ENCODE measurements around the gene ABI3BP.

Gene ABI3BP

DNA sequence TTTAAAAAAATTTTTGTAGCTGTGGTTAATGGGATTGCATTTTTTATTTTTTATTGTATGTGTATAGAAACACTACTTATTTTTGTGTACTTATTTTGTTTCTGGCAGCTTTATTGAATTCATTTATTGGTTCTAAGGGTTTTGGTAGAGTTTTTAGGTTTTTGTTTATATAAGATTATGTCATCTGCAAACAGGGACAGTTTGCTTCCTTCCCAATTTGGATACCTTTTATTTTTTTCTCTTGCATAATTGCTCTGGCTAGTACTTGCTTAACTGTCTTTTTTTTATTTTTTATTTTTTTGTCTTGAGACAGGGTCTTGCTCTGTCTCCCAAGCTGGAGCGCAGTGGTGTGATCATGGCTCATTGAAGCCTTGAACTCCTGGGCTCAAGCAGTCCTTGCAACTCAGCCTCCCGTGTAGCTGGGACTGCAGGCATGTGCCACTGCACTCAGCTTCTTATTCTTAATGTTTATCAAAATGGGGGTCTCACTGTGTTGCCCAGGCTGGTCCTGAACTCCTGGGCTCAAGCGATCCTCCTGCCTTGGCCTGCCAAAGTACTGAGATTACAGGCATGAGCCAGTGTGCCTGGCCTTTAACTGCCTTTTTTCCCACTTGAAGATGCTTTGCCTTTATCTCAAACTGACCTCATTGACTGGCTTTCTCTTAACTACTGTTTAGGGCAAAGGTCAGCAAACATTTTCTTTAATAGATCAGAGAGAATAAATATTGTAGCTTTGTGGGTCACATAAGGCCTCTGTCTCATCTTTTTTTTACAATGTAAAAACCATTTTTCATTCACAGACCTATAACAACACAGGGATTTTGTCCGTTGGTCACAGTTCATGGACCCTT, 275.4 kb downstream of the ABI3BP start:
- no peak for DNase-seq

DNA sequence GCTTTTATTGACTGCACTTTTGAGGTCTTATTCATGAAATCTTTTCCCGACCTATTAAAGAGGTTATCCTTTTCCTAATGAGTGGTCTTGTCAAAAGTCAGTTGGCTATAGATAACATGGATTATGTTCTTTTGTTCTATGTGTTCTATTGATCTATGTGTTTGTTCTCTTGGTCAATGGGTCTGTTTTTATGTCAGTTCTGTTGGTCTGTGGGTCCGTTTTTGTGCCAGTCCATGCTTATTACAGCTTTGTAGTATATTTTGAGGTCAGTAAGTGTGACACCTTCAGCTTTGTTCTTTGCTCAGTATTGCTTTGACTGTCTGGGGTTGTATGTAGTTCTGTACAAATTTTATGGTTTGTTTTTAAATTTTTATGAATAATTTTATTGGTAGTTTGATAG, 276.2 kb downstream of the ABI3BP start:
- no peak for DNase-seq

DNA sequence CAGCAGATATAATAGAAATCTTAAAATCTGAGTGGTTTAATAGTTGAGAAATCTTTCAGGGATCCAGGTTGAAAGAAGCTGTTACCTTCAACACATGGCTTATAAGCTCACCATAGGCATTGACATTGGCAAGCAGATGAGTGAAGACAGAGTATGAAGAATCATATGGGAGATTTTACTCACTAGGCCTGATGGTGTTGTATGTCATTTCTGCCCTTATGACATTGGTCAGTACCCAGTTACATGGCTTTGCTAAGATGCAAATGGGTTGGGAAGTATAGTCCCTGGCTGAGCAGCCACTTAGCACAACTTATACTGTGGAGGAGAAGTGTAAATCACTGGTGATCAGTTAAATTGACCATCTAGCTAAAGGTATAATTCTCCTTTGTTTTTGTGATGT, 278.0 kb downstream of the ABI3BP start:
- DNase-seq, result no peak

DNA sequence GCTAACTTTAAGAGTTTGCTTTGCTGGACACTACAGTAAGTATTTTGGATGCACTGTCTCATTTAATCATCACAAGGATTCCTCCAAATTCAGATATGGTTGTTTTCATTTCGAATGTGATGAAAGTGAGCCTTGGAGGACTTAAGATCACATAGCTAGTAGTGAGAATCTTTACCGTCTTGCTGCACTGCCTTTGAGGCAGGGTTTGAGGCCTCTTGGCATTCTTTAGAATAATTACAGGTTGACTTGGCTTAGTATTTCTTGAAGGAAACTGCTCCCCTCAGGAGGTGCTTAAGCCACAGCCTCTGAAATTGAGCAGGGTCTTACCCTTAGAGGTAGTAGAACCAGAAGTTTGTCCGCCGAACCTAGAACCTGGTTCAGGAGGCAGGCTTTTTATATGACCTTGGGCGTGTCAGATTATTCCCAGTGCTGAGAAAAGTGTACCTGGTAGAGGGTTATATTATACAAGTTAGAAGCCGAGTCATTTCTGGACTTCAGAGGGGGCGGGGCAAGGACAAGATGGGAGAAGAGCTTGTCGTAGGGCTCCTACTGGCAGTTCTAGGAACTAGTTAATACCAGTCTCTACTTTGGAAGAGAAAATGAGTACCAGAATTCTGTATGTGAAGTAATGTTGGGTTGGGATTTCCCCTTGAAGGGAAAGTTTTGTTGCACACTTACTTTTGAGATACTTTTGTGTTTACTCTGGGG, 282.8 kb downstream of the ABI3BP start:
- no peak for DNase-seq

DNA sequence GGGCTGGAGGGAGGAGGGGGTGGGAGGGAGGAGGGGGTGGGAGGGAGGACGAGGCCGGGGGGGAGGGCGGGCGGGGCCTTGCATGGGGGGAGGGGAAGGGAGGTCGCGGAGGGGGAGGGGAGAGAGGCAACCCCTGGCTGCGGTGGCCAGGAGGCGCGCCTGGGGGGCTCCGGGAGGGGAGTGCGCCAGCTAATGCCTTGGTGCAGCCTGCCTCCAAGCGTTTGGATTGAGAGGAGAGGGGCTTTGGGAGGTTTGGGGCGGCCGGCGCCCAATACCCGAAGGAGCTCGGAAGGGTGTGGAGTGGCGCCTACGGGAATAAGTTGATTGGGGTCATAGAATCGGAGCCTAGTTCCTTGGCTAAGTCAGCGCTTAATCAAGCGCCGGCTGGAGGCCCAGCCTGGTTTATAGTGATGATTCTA, 283.4 kb downstream of the ABI3BP start:
- DNase-seq, result no peak

DNA sequence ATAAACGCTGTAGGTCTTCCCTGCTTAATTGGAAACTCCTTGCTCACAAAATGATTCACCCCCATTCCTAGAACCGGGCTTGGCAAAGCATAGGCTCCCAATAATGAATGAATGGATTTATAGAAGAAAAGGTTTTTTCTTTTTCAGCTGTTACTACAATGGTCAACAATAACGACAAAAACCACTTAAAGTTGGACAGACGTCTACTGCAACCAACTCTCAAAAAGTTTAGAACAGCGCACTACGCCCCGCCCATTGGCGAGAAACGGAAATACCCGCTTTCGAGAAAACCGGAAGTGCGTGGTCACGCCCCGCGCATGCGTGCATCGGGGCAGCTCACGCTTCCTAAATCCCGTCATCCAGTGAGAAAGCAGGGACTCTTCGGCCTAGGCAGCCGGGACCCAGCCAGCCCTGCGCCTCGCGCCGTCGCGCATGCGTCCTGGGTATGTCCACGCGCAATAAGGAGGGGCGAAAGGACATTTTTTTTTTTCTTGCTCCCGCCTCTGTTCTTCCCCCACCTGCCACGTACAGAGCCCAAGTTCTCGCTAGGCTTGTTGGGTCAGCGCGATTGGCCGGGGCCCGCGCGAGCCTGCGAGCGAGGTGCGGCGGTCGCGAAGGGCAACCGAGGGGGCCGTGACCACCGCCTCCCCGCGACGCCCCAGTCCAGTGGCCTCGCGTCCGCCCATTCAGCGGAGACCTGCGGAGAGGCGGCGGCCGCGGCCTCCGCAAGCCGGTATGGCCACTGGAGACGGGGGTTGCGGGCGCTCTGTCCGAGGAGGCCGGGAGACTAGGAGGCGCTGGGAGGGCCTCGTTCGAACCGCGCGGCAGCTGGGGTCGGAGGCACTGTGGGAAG, 284.0 kb downstream of the ABI3BP start, which contains the start of gene TFG:
Gene TFG, plus strand, starts transcription at position 506 of the 853 bp plus-strand sequence. CDS start 4,192 bp downstream, outside the sequence.
- DNase-seq, result peak; percentile 96 to 98

DNA sequence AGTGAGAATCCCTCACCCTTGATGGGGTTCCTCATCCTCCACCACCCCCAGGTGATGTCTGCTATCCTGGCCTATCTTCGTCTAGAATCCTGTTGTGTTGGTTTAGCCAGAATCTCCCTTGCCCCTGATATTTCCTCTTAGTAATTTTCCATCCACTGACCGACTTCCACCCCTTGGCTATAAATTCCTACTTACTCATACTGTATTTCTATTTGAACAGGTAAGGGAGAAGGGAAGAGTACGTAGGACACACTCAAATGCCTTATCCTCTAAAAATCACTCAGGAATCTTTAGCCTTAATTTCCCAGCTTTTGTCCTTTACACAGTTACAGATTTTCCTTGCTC, 284.6 kb downstream of the ABI3BP start:
- no peak for DNase-seq

DNA sequence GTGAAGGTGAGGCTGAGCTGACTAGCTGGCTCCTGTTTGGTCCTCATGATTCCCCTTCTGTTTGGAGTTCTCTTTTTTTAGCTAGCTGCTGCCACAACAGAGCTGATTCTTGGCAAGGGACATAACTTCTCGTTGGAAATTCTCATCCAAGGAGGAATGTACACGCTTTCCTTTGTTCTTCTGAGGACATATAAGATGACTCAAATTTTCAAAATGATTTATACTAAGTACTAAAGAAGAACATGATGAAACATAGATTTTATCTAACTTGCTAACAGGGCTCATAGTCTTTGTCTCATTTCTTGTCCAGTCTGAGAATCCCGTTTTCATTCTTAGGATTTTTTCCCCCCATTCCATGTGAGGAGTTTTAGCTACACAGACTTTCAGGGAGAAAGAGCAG, 286.9 kb downstream of the ABI3BP start:
- DNase-seq, result no peak

DNA sequence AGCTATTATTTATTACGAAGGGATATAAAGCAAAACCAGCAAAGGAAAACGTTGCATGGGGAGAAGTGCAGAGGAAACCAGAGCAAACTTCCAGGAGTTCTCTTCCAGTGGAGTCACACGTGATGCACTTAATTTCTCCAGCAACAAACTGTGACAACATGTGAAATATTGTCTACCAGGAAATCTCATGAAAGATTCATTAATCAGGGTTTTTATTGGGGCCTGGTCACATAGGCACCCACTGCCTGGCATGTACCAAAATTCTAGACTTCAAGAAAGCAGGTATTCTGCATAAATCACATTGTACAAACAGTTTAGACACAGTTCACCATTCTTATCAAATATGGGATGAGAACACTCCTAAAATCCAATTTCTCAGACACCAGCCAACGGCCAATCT, 289.4 kb downstream of the ABI3BP start:
- DNase-seq, result no peak

DNA sequence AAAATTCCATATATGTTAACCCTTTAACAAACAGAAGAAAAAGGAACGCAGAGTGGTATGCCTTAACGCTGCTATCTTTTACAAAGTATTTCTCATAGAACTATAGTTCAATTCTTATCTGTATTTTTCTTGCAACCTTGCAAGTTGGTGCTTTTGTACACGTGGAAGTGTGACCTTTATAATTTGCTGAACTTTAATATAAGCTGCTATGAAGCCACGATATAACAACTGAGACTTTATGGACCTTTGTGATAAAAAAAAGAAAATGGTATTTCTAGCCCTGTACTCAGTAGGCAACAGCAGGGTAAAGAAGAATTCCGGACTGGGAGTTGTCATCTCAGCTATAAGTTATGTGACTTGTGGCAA, 290.3 kb downstream of the ABI3BP start:
- DNase-seq, result no peak

DNA sequence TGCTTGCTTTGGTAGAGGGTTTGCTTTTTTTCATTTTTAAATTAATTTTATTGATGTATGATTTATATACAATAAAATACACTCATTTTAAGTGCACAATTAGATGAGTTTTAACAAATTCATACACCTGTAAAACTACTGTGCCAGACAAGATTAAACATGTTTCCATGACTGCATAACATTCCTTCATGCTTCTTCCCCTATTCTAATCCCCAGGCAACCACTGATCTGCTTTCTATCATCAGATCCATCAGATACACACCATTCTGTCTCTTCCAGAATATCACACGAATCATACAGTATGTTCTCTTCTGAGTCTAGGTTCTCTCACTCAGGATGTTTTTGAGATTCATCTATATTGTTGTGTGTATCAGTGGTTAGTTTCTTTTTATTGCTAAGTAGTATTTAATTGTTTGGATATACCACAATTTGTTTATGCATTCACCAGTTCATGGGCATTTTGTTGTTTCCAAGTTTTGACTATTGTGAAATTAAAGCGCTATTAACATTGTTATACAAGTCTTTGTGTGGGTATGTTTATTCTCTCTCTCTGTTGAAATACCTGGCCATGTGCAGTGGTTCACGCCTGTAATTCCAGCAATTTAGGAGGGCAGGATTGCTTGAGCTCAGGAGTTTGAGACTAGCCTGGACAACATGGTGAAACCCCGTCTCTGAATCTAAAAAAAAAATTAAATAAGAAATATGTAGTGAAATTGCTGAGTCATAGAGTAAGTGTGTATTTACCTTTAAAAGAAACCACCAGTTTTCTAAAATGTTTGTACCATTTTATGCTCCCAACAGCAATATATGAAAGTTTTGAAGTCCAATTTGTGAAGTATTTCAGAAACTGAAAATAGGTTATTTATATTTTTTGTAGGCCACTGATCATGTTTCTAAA, 290.9 kb downstream of the ABI3BP start:
- no peak for DNase-seq

DNA sequence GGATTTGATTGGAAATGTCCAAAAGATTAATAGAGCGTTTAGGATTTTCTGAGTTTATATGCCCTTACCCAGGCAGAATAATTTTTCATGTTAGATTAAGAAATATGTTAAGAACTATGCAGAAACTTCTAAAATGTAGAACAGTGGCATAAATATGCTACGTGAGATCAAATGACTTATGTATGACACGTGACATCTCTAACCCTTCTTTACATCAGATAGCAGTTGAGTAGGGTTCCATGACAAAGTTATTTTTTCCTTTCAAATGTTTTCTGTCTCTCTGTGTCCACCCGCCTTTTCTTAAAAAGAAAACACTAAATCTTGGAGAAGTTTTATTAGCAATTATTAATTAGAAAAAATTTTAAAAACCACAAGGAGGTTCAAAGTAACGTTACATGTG, 292.5 kb downstream of the ABI3BP start:
- DNase-seq, result no peak
